ENCODE data around the gene STX8.

STX8 gene

DNA sequence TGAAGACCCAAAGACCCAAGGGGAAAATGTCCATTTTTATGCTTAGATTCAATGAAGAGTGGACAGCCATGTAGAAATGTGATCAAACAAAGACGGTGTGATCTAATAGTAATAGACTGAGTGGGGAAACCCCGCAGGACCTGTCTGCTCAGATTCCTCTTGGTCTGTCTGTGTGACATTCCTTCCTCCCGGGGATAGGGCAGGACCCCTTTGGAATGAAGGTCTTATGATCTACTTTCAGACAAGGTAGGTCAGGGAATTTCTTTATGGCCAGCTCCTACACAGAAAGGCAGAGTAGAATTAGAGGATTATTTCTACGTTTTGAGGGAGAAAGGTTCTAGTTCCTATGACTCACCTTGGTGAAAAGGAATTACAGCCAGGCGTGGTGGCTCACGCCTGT lies 267.6 kb downstream of the STX8 start:
- no peak for DNase-seq (ENCODE audit: low read depth in 2 of 3, low spot score in 2 of 3)

DNA sequence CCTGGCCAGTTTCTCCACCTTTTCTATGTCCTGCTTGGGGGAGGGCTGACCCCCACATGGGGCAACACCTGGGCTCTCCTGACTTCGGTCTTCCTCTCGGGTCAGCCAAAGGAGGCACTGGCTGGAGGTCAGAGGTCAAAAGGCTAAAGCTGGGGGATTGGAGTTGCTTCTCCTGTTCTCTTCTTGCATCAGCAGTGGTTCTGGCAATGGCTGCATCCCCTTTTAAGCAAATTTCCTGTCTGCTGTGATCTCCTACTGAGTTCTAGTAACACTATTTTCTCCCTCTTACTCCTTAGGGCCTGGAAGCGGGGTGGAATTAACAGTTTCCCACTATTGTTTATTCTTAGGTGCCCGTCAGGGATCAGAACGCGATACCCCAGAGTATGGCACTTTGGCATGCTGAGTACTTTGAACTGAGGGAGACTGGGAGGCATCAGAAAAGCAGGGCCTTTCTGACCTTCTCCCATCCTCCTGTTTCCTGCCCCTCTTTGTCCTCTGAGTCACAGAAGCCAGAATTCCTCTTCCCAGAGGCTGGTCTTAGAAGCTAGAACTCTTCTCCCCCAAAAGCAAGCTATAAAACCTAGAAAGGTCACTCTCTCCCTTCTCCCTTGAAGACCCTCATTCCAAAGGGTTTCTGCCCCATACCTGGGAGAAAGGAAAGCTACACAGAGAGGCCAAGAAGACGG lies 268.2 kb downstream of the STX8 start:
- DNase-seq (ENCODE audit: low read depth in 2 of 3, low spot score in 2 of 3) = no peak

DNA sequence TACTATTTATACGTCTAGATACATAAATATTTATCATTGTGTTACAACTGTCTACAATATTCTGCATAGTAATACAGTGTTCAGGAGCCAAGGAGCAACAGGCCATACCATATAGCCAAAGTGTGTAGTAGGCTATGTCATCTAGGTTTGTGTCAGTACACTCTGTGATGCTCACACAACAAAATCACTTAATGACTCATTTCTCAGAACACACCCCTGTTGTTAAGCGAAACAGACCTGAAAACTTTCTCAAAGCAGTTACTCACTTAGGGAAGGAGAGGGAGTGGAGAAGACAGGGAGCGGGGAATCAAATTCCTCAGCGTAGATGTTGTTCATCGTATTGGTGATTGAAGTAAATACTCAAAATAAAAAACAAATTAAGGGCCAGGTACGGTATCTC lies 269.5 kb downstream of the STX8 start:
- no peak for DNase-seq (ENCODE audit: low read depth in 2 of 3, low spot score in 2 of 3)

DNA sequence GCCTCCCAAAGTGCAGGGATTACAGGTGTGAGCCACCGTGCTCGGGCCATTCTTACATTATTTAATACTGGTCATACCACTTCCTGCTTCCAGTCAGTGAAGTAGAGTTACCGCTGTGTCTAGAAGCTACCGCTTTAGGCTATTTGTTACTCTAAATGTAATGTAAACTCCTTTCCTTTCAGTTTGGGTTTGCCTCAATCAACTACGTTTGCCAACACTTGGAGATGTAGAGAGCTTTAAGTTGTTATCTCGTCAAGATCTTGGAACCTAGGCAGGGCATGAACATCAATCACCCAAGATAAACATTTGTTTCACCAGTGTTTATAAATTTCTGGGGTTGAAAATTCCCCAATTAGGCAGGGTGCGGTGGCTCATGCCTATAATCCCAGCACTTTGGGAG lies 275.9 kb downstream of the STX8 start:
- DNase-seq (ENCODE audit: low read depth in 2 of 3, low spot score in 2 of 3) = no peak

DNA sequence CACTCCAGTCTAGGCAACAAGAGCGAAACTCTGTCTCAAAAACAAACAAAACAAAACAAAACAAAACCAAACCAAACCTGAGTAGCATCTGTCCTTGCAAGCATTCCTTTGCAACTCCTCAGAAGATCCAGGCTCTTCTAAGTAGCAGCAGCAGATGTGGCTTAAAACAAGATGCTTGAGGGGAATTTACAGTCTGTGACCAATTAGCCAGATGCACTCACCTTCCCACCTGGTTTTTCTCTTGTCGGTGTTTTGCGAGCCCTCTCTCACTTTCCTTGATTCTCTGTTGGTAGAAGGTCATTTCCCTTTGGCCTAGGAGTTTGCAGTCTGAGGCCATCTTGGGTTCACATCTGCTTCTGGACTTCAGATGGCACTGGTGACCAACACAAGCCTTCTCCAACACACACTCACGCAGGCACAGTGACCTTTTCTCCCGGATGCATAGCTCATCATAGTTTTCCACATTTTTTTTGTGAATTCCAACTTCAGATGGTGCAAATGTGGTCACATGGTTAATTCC lies 276.8 kb downstream of the STX8 start:
- DNase-seq (ENCODE audit: low read depth in 2 of 3, low spot score in 2 of 3) = no peak

DNA sequence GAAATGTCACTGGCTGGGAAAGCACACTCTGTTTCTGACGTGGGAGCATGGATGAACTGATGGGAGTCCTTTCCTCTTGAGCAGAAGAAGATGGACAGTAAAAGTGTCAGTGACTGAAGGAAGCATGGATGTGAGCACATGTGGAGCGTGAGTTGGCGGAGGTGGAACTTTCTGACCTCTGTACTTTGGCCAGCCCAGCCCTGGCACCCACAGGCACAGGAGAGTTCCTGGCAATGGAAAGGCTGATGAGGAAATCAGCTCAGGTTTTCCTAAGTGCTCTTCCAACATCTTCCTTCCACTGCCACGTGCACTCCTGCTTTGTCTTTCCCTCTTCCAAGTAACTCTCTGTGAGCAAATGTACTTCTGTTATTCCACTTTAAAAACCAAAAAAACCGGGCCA lies 277.5 kb downstream of the STX8 start:
- DNase-seq (ENCODE audit: low read depth in 2 of 3, low spot score in 2 of 3) = no peak

DNA sequence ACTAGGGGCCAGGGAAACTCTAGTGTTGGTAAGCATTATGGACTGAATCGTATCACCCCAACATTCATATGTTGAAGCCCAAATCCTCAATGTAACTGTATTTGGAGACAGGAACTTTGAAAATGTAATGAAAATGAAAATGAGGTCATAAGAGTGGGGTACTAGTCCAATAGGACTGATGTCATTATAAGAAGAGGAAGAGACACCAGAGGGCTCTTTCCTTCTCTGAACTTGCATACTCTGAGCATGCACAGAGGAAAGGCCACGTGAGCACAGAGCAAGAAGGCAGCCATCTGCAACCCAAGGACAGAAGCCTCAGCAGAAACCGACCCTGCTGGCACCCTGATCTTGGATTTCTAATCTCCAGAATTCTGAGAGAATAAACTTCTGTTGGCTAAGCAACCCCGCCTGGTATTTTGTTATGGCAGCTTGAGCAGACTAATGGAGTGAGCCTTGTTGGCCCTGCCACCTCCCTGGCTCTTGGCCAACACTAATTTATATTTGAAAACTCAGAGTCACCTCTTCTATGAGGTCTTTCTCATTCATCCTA lies 280.9 kb downstream of the STX8 start:
- no peak for DNase-seq (ENCODE audit: low read depth in 2 of 3, low spot score in 2 of 3)

DNA sequence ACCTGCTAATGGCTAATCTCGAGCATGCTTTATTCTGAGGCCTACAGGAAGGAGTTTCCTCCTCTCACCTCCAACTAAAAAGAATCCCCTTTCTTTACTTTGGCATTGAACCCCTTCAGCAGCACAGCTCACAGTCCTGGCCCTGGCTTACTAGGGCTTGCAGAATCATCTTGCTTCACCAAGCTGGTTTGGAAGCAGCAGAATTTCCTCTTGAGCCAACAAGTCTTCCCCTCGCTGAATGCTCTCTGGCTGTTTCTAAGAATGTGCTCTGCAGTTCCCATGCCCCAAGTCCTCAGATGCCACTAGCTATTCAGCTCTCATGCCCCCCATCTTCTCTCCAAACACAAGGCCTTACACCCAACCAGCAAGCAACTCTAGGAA lies 283.1 kb downstream of the STX8 start:
- no peak for DNase-seq (ENCODE audit: low read depth in 2 of 3, low spot score in 2 of 3)

DNA sequence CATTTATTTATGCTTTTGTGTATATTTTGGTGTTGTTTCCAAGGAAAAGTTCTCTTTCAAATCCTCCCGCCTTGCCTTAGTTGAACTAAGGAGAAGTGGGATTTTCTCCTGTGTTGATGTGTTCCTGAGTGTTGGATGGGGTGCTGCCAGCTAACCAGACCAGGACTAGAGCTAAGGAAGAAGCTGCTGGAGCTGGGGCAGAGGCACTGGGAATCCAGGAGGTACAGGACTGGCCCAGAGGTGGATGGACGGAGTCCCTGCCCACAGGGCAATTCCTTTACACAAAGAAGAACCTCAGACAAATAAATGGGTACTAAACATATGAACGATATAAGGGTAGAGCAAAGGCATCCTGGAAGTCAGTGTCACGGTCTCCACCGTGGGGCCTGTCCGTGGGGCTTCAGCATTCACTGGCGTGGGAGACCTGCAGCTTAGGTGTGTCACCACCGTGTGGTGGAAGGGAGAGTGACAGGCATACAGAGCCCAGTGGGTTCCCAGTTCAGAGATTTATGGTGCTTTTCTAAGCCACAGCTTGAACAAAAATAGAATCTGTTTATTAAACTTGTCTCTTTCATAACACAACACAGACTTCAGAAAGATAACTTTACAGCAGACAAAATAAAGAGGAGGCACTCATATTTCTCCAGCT lies 283.6 kb downstream of the STX8 start:
- no peak for DNase-seq (ENCODE audit: low read depth in 2 of 3, low spot score in 2 of 3)

DNA sequence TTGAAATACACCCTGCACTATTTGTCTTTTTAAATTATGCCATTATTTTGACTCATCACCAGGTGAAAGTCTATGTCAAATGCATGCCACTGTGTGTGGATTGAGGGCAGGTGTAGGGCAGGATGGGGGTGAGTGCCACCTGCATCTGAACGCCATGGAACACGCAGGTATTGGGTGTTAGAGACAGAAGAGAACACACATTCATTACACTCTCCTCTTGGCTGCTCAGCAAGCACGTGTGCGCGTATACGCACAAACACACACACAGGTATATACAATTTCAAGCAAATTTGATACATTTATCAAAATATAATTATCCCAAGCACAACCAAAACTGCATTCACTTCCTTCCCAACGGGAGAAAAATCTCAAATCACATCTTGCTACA lies 285.4 kb downstream of the STX8 start:
- no peak for DNase-seq (ENCODE audit: low read depth in 2 of 3, low spot score in 2 of 3)

DNA sequence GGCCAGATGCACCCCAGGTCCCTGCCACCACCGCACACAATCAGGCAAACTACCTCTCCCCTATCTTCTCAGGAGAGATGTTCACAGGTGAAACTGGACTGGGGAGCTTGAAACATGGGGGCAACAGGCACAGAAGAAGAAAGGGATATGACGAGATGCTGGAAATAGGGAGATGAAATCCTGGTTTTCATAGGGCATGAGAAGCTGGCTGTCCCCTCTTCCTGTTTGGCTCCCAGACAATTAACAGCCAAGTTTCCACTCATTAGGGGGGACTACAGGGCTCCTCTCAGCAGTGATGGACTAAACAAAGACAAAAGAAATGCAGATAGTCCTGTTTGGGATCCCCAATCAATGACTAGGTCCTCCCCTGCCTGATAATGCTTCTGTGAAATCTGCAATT lies 288.3 kb downstream of the STX8 start:
- DNase-seq (ENCODE audit: low read depth in 2 of 3, low spot score in 2 of 3) = no peak

DNA sequence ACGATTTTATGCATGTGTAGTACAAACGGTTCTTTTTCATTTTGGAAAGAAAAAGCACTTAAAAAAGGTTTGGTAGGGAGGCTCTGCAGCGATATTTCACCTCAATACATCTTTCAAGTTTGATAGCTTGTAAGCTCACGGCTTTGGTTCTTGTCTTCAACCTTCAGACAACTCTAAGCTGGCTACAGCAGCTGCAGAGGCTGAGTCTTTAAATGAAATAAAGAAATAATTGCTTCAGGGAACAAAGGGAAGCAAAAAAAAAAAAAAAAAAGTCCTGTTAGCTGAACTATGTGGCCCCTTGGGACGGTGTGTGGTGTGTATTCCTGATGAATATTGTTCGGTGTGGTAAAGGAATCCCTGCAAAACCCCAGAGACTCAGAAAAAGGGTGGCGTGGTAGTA lies 289.2 kb downstream of the STX8 start:
- DNase-seq (ENCODE audit: low read depth in 2 of 3, low spot score in 2 of 3) = no peak

DNA sequence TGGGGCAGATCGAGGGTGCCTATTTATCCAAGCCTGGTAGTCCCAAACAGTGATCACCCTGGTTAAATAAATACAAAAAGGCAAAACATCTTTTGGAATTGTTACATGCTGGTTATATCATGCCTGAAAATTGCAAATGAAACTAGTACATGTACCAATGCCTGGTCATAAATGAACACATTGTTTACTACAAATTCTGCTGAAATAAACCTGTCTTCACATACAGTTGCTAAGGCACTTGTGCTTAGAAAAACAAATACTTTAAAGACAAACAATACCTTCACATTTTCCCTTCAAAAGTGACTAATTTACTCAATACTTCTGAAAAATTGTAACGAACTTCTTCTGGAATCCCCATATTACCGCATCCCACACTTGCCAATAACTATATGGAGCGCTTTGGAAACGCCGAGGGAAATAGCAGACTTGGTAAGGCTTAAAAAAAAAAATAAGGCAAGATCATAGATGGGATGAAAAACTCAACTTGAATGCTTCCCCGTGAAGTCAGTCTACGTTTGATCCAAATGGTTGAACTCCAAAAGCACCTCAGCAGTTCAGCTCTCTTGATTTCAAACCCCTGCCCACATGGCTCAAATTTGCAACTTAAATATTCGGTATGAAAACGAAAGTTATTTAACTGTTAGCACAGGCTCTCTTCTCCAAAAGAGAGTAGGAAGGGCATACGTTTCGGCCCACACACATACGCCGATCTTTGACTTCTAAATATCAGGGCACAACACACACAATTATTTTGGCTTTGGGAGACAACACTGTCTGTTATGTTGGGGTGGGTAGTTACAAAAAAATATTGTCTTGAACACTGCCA lies 289.8 kb downstream of the STX8 start:
- DNase-seq (ENCODE audit: low read depth in 2 of 3, low spot score in 2 of 3) = no peak

DNA sequence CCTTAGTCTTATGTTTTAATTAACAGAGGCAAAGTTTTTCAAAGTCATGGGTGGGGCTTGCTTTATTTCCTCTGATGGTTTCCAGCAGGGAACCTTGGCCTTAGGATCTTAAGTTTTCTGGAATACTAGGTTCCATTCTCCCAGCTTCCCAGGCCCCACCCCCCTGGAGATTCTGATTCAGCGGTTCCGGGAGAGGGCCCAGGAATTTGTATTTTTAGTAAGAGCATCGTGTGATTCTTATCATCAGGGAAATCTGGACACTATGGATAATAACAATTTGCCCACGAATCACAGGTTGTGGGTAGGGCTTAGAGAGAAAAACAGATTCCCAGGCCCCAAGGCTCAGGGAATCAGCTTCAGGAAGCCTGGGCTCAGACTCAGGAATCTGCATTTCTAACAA lies 290.7 kb downstream of the STX8 start:
- DNase-seq (ENCODE audit: low read depth in 2 of 3, low spot score in 2 of 3) = no peak

DNA sequence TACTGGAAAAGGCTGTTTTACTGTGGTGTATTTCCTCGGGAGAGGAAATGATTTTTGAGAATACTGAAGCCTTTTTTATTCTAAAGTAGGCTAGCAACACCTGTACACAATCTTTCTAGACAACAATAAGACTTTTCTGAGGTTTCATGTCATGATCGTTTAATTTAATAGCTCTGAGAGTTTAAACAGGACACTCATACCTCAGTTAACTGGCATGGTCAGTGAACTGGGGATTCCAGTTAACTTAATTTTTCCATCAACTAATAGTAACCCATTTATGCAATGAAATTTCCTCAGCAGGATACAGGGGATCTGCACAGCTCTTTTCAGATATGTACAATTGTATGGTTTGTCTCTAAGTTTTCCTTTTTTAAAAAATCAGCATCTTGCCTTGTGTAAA lies 291.7 kb downstream of the STX8 start:
- DNase-seq (ENCODE audit: low read depth in 2 of 3, low spot score in 2 of 3) = no peak

DNA sequence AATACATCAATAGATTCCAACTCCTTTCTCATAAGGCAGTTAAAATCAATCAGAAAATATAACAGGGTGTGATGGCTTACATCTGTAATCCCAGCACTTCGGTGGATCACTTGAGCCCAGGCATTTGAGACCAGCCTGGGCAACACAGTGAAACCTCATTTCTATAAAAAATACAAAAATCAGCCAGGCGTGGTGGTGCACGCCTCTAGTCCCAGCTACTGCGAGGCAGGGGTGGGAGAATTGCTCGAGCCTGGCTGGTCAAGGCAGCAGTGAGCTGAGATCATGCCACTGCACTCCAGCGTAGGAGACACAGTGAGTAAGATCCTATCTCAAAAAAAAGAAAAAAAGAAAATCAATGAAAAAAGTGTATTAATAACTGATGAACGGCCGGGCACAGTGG lies 295.7 kb downstream of the STX8 start:
- no peak for DNase-seq (ENCODE audit: low read depth in 2 of 3, low spot score in 2 of 3)

DNA sequence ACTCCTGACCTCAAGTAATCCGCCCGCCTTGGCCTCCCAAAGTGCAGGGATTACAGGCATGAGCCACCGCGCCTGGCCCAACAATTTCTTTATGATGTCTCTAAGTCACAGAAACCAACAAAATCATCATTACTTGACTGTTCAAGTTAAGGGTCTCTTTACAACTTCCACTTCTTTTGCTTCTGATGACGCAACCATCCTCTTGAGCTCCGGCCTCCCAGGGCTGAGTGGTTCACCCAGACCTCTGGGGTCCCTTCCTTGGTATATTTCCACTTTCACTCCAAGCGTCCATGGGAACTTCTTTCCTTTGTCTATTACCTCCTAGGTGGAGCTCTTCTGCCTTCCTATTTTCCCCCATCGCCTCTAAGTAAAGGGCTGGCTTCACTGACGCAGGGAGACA lies 300.6 kb downstream of the STX8 start:
- DNase-seq (ENCODE audit: low read depth in 2 of 3, low spot score in 2 of 3) = no peak

DNA sequence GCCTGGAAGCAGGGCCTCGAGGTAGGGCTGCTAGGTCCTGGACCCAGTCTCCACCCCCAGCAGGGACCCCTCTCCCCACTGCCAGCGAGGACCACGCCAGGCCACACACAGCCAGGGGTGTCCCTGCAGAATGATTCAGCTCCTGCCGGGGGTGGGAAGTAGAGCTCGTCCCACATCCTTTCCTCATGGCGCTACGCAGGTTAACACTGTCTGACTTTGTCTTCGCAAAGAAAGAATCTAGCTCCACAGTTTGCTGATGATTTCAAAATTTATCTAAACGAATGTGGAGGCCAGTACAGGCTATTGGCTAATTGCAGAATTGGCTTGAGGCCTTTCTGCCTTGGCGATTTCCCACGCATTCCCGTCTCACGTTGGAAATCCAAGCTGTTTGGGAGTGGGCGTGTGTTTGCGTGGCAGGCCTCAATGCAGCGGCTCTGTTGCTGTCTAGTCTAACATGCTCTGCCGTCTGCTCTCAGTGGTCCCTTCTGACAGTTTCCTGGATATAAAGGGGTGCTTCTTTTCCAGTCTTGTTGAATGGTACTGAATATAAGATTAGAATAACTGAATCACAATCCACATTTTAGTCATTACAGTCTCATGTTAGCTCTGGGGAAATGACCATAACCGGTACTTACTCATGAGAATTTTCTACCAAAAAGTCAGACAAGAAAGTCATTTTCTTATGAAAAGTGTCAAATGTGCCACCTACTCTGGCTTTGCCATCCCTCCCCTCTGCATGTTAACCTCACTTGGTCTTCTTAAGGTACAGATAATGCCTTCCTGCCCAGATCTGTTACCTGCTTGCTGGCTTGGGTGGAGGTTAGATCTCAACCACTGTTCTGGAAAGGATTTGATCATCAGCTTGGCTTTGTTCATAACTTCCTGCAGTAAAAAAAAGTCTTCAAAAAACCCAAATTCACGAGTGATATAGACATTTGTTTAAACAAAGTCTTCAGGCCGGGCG lies 301.9 kb downstream of the STX8 start:
- no peak for DNase-seq (ENCODE audit: low read depth in 2 of 3, low spot score in 2 of 3)

DNA sequence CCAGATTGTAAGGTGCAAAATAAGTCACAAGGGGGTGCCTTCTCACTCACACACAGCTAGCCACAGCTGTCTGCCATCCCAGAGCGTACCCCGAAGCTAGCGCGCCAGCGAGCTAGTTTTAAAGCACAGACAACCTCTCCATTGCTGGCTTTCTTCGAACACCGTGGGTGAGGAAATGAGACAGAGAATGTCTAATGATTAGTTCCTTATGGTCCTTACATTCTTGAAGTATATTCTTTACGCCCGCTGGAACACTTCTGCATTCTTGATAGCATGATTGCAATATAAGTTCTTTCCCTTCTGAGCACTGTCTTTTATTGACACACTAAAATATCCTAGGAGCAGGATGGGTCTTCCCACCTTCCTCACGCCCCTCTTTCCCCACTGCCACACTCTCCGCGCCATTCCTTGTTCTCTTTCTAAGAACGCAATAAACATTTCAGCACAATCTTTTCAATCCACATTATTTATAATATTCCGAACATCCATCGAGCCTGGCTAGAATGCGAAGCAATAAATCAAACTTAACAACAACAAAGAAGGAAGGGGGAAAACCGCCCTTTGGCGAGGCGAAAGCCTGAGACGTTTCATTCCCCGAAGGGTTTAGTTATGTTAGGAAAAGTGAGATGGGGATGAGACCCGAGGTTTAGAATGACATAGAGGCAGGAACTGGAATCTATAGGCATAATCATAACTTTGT lies 303.0 kb downstream of the STX8 start:
- DNase-seq (ENCODE audit: low read depth in 2 of 3, low spot score in 2 of 3) = no peak

DNA sequence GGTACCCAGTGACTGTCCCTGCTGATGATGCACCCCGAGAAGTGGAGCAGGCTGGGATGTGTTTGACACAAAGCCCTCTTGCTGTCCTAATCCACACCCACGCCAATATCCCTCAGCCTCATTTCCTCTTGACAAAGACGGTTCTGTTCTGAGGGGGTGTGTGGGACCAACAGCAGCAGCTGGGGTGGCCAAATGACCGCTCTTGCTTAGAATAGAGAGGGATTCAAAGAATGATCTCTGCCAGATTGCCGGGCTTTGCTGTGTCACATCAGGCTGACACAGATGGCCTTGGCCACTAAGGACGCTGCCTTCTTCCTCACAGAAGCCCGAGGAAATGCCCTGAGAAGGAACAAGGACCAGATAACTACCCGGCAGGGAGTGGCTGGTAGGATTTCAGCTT lies 303.6 kb downstream of the STX8 start:
- no peak for DNase-seq (ENCODE audit: low read depth in 2 of 3, low spot score in 2 of 3)

Measured in activated CD8-positive, alpha-beta memory T cell treated with anti-CD3 and anti-CD28 coated beads for 48 hours (primary cell).